ENCODE data around the gene IL10RA.
"Not testable (repeated sequence)": the region's sequence is repeated elsewhere in the genome, so short reads cannot be mapped to it uniquely, and the experiment has no call there.

DNA sequence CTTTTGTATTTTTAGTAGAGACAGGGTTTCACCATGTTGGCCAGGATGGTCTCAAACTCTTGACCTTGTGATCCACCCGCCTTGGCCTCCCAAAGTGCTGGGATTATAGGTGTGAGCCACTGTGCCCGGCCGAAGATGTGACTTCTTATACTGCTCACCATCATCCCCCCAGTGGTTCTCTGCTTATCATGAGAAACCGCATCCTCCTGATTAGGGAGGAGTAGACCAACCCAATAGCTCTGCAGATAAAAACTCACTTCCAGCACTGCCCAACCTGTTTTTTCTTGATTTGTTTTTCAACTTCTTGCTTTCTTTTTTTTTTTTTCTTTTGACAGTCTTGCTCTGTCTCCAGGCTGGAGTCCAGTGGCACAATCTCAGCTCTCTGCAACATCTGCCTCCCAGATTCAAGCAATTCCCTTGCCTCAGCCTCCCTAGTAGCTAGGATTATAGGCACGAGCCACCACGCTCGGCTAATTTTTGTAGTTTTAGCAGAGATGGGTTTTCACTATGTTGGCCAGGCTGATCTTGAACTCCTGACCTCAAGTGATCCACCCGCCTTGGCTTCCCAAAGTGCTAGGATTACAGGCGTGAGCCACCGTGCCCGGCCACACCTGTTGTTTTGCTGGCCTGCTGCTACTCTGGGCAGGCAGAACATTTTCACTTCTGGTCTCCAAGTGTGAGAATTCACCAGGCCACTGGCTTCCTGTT lies 21.5 kb downstream of the IL10RA start:
- not testable (repeated sequence) for TF ChIP-seq MAFK (IDR thresholded peaks at IDR 0.05; ENCODE audit: low read depth, low read length); RAD21 (IDR thresholded peaks at IDR 0.05; ENCODE audit: low read length); CEBPB (IDR thresholded peaks at IDR 0.05; ENCODE audit: low read depth, low read length); POLR2A (IDR thresholded peaks at IDR 0.05; ENCODE audit: low read depth, low read length); SMC3 (IDR thresholded peaks at IDR 0.05; ENCODE audit: low read depth, low read length); MAZ (IDR thresholded peaks at IDR 0.05; ENCODE audit: borderline replicate concordance, low read depth, low read length); NFE2L2 (IDR thresholded peaks at IDR 0.05; ENCODE audit: low read depth, low read length); CHD1 (IDR thresholded peaks at IDR 0.05; ENCODE audit: low read depth, low read length)
- TF ChIP-seq, protein P1, sequence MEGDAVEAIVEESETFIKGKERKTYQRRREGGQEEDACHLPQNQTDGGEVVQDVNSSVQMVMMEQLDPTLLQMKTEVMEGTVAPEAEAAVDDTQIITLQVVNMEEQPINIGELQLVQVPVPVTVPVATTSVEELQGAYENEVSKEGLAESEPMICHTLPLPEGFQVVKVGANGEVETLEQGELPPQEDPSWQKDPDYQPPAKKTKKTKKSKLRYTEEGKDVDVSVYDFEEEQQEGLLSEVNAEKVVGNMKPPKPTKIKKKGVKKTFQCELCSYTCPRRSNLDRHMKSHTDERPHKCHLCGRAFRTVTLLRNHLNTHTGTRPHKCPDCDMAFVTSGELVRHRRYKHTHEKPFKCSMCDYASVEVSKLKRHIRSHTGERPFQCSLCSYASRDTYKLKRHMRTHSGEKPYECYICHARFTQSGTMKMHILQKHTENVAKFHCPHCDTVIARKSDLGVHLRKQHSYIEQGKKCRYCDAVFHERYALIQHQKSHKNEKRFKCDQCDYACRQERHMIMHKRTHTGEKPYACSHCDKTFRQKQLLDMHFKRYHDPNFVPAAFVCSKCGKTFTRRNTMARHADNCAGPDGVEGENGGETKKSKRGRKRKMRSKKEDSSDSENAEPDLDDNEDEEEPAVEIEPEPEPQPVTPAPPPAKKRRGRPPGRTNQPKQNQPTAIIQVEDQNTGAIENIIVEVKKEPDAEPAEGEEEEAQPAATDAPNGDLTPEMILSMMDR (conservative IDR thresholded peaks at IDR 0.05; ENCODE audit: low read depth, low read length): not testable (repeated sequence)
- TF ChIP-seq, protein P2, sequence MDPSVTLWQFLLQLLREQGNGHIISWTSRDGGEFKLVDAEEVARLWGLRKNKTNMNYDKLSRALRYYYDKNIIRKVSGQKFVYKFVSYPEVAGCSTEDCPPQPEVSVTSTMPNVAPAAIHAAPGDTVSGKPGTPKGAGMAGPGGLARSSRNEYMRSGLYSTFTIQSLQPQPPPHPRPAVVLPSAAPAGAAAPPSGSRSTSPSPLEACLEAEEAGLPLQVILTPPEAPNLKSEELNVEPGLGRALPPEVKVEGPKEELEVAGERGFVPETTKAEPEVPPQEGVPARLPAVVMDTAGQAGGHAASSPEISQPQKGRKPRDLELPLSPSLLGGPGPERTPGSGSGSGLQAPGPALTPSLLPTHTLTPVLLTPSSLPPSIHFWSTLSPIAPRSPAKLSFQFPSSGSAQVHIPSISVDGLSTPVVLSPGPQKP (IDR thresholded peaks at IDR 0.05; ENCODE audit: borderline replicate concordance, low read depth, low read length): not testable (repeated sequence)
- TF ChIP-seq, protein P3, sequence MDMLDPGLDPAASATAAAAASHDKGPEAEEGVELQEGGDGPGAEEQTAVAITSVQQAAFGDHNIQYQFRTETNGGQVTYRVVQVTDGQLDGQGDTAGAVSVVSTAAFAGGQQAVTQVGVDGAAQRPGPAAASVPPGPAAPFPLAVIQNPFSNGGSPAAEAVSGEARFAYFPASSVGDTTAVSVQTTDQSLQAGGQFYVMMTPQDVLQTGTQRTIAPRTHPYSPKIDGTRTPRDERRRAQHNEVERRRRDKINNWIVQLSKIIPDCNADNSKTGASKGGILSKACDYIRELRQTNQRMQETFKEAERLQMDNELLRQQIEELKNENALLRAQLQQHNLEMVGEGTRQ (IDR thresholded peaks at IDR 0.05; ENCODE audit: low read depth, low read length): not testable (repeated sequence)
